Stimulated activated naive CD4-positive, alpha-beta T cell treated with Interleukin-2 at 50 U/mL for 16 hours (primary cell): ENCODE results near the gene DOCK11.
A peak's percentile ranks its signal among the peaks of the same experiment; 100 is the strongest.
"Not testable (repeated sequence)": the region's sequence is repeated elsewhere in the genome, so short reads cannot be mapped to it uniquely, and the experiment has no call there.

Source experiments
- DNase-seq: peaks from one replicate; lab custom pipeline; 2025; lab: John Stamatoyannopoulos, UW

Gene DOCK11

DNA sequence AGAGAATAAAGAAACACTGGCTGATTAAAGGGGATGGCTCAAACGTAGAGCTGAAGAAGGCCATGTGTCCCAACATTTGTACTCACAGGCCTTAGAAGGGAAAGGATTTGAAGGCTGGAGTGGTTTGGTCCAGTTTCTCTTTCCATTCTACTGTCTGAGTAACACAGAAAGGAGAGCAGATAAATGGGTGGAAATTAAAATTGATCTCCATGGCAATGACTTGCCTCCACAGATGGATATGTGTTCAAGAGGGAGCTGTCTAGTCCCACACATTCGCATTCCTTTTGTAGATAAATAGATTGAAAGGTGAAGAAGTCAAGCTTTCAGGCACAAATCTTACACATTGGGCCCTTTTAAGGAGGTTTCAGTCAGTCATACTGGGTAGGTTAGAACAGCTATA is 74.6 kb downstream of the DOCK11 start:
- DNase-seq, result no peak

DNA sequence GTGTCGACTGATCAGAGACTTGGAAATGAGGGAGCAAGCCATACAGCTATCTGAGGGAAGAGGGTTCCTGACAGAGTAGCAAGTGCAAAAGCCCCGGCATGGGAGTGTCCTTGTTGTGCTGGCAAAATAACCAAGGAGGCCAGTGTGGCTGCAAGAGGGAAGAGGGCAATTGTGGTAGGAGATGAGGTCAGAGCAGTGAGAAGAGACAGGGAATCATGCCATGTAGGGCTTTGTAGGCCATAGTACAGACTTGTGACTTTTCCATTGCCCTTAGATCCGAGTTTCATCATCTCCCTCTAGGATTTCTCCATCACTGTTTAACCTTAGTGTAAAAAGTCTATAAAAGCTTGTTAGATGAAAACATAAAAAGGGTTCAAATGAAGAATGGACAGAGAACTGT is 76.2 kb downstream of the DOCK11 start:
- no peak for DNase-seq

DNA sequence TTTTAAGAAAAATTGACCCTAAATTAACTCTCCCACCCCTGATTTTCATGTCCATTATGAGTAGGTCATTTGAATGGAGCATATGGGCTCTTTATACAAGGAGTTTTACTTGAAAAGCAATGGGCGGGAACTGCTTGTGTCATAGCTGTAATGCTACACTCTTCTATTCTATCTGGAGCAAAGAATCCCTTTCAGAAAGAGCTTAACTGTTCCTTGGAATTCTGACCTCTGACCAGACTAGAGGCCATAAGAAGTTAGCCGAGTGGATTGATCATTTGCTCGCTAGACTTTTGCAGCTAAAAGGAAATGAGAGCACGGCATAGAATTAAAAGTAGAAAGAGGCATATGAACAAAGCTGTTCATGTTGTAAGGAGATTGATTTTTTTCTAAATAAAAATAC is 79.1 kb downstream of the DOCK11 start:
- no peak for DNase-seq

GRCh38 chrX:118577041-118577440 is 81.4 kb downstream of the DOCK11 start:
- DNase-seq, result no peak

DNA sequence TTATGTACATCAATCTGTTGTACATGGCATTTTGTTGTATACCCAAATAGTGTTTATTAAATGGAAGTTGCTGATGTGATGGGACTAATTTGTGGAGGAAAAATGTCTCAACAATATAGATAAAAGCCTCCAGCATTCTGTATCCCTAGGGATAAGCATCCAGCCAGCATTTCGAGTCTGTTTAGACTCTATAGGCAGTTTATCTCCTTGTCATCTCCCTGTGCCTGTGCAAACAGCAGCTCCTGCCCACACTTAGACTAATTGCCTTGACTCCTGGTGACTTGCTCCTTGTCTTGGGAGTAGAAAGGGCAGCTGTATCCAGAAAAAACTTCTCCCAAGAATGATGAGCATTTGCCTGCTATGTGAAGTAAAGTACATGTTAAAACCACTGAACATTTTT is 83.8 kb downstream of the DOCK11 start:
- DNase-seq, result no peak

- DNase-seq, result not testable (repeated sequence)
Observed at GRCh38 chrX:118582926-118583325, 87.3 kb downstream of the DOCK11 start.

DNA sequence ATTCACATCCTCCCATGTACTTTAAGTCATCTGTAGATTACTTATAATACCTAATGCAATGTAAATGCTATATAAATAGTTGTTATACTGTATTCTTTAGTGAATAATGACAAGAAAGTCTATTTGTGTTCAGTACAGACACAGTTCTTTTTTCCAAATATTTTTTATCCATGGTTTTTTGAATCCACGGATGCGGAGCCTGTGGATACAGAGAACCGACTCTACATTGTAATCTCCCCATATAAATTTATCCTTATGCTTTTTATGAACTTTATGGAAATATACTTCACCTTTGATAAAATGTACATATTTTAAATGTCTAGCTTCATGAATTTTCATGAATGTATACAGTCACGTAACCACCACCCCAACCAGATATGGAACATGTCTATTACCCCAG is 88.2 kb downstream of the DOCK11 start:
- DNase-seq, result no peak

- no peak for DNase-seq
Observed at GRCh38 chrX:118585296-118585695, 89.7 kb downstream of the DOCK11 start.

GRCh38 chrX:118586206-118586605 is 90.6 kb downstream of the DOCK11 start:
- not testable (repeated sequence) for DNase-seq

GRCh38 chrX:118588715-118589114 is 93.1 kb downstream of the DOCK11 start:
- DNase-seq, result no peak

- DNase-seq, result no peak
Observed at GRCh38 chrX:118589227-118589626, 93.6 kb downstream of the DOCK11 start.

DNA sequence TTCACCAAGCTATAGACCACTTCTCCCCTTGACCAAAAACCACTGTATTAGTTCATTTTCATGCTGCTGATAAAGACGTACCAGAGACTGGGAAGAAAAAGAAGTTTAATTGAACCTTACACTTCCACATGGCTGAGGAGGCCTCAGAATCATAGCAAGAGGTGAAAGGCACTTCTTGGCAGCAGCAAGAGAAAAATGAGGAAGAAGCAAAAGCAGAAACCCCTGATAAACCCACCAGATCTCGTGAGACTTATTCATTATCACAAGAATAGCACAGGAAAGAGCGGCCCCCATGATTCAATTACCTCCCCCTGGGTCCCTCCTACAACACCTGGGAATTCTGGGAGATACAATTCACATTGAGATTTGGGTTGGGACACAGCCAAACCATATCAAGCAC is 97.8 kb downstream of the DOCK11 start:
- DNase-seq, result no peak

DNA sequence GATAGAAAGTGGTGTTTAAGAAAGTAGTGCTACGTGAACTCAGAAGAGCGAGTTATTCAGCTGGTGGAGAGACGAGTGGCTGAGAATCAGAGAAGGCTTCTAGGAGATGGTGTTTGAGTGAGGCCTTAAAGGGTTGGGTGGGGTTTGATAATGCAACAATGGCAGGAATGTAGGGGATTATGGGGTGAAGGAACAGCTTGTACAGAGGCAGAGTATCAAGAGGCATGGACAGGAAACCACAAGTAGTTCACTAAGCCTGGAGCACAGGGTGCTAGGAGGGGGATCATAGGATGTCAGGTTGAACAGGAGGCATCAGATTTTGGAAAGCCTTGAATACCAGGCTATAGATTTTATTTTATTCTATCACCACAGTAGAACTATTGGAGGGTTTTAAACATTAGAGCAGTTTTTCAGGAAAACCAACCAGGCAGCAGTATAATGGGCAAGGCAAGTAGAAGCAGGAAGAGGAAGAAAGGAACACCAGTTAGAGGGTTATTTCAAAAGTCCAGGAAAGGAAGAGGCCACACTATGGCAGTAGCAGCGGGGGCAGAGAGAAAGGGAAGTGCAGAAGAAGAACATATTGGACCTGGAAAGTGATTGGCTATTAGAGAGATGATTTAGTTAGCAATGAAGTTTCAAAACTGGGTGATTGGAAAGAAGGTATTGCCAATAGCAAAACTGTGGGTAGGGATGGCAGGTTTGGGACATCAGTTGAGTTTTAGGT is 99.2 kb downstream of the DOCK11 start:
- no peak for DNase-seq

- DNase-seq, result no peak
Observed at GRCh38 chrX:118595501-118596042, 100.0 kb downstream of the DOCK11 start.

DNA sequence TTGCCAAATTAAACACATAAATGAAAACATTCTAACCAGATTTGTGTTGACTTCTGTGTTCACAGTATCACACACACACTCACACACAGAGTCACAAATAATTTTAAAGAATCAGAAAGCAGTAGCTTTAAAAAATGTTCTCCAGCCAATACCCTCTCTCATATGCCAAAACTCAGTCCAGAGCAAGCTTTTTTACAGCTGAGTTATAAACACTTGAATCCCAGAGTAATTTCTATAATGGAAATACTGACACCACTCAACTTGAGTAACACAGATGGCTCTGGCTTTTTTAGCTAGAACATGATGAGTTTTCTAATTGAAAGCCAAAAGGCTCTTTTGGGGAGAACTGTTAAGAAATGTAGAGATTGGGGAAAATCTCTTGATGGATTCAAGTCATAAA is 100.8 kb downstream of the DOCK11 start:
- DNase-seq, result no peak

- peak; percentile 13 for DNase-seq
Observed at GRCh38 chrX:118603981-118604380, 108.4 kb downstream of the DOCK11 start.

DNA sequence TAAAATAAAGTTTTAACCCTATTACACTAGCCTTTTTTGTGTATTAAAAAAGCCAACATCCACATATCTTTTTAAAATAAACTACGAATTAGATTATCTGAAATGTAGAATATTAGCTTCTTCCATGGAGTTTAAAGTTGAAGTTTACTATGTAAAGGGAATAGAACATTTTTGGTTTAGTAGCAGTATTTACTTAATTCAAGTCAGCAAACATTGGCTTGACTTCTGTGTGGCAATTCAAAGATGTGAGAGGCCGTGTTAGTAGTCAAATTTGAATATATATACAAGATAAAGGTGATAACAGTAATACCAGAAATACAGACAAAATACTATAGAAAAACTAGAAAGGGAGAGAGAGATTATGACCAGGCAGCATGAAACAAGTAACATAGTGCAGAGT is 116.7 kb downstream of the DOCK11 start:
- DNase-seq, result no peak

GRCh38 chrX:118614150-118614549 is 118.5 kb downstream of the DOCK11 start:
- DNase-seq, result no peak

- DNase-seq, result no peak
Observed at GRCh38 chrX:118615141-118615540, 119.5 kb downstream of the DOCK11 start.

DNA sequence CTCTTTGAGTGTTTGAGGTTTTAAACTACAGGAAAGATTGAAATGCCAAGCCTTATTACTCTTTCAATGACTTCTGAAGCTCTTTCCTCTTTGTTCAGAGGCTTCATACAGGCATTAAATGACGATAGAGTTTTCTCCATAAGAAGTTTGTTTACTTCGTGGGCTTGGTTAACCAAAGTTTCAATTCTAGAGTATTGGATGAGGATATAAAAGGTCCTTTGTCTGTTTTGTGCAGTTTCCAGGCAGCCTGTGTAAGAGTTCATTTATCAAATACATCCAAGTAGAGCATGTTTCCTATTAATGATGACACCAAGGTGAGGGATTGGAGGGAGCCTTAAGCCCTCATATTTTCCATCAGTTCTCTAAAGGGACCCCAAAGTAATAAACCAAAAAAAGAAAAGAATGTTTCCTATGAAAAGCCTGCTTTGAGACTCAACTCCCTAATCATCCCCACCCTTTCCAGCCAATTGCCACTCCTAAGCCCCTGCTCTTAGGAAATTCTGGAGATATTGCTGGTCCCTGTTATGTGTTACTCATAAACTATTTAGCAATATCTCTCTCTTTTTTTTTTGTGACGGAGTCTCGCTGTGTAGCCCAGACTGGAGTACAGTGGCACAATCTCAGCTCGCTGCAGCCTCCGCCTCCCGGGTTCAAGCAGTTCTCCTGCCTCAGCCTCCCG is 125.6 kb downstream of the DOCK11 start:
- no peak for DNase-seq

DNA sequence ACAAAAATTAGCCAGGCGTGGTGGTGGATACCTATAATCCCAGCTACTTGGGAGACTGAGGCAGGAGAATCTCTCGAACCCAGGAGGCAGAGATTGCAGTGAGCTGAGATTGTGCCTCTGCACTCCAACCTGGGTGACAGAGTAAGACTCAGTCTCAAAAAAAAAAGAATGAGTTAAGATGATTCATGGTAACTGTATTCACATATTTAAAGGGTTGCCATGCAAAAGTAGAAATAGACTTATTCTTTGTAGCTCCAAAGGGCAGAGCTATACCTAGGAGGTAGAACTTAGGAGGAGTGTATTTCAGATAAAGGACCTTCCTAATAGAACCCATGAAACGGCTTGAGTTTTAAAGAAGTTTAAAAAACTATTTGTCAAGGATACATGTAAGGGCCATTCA is 127.4 kb downstream of the DOCK11 start:
- DNase-seq, result no peak

DNA sequence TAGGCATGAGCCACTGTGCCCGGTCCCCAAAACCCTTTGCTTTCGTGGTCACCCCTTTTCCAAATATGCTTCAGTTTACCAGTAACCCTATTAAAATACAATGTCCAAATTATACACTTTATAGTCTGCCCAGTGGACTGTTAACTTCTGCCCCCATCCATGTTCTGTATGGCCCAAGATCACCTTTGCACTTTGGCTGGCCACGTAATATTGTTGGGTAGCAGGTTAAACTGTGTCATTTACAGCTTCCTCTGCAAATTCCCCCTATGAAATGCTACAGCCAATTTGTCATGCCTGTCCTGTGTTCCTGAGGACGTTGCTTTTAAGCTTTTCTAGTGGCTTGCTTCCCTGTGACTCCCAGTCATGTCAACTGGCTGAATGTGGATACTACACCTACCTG is 130.7 kb downstream of the DOCK11 start:
- DNase-seq, result no peak

- DNase-seq, result no peak
Observed at GRCh38 chrX:118627084-118627758, 131.6 kb downstream of the DOCK11 start.
